ENCODE data around the gene SCFD2.
"Not testable (repeated sequence)": the region's sequence is repeated elsewhere in the genome, so short reads cannot be mapped to it uniquely, and the experiment has no call there.

SCFD2 gene

DNA sequence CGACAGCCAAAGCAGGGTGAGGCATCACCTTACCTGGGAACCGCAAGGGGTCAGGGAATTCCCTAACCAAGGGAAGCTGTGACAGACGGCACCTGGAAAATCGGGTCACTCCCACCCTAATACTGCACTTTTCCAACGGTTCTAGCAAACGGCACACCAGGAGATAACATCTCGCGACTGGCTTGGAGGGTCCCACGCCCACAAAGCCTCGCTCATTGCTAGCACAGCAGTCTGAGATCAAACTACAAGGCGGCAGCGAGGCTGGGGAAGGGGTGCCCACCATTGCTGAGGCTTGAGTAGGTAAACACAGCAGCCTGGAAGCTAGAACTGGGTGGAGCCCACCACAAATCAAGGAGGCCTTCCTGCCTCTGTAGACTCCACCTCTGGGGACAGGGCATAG is 25.7 kb downstream of the SCFD2 start:
- DNase-seq = not testable (repeated sequence)

- not testable (repeated sequence) for DNase-seq
Measured at GRCh38 chr4:53334916-53335315, 30.9 kb downstream of the SCFD2 start.

GRCh38 chr4:53326535-53326934 is 39.3 kb downstream of the SCFD2 start:
- DNase-seq = no peak

- DNase-seq = no peak
Measured at GRCh38 chr4:53322696-53323095, 43.2 kb downstream of the SCFD2 start.

DNA sequence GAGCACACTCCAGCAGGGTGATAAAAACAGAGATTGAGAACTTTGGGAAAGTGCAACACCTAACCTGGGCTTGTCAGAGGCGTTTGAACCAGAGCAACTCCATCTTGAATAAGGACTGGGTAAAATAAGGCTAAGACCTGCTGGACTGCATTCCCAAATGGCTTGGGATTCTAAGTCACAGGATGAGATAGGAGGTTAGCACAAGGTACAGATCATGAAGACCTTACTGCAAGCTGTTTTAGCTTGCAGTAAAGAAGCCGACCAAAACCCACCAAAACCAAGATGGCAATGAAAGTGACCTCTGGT is 43.9 kb downstream of the SCFD2 start:
- DNase-seq = no peak

- no peak for DNase-seq
Measured at GRCh38 chr4:53321151-53321983, 44.5 kb downstream of the SCFD2 start.

DNA sequence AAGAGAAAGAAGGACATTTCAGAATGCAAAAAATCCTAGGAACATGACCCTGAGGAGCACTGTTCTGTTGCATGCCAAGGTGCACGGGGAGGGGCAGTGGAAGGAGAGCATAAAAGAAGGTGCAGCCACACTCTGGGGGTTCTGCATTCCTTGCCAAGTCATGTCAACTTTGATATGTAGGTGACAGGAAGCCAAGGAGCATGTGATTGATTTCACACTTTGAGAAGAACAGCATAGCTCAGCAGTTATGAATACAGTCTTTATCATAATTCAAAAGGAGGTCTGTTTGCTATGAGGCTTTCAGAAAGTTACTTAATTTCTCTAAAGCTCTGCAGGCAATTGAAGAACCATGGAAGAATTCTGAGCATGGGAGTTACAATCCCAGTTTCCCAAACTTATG is 50.6 kb downstream of the SCFD2 start:
- no peak for DNase-seq

DNA sequence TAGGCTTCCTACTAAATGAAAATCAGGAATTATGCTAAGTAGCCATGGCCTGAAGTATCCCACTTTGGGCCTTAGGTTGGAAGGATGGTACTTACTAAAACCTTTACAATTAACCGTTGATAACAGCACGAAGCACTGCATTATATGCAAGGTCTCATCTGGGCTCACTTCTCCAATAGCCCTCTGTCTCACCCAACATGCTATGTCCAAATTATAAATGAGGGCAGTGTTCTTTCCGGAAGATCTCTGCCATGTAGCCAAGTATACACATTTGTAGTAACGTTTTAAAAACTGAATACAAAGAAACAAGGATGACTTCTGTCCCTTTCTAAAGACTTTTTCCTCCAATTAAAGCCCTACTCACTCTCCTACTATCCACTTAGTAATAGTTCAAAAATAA is 51.6 kb downstream of the SCFD2 start:
- DNase-seq = no peak

GRCh38 chr4:53313510-53313909 is 52.4 kb downstream of the SCFD2 start:
- no peak for DNase-seq

- DNase-seq = no peak
Measured at GRCh38 chr4:53309321-53310040, 56.4 kb downstream of the SCFD2 start.

- DNase-seq = no peak
Measured at GRCh38 chr4:53307819-53308780, 57.8 kb downstream of the SCFD2 start.

DNA sequence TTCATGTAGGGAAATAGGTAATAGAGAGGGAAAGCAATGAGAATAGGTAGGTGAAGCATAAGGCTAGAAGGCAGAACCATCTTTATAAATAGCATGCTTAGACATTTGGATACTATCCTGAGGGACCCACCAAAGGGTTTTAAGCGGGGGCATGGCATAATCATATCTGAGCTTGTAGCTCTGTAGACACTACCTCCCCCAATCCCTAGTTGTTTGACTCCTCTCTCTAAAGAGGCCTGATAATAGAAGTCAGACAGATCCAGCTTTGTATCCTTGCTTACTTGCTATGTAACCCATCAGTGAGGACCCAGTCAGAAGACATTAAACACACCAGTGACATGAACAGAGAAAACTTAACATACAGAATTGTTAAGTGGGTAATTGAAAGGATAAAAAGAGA is 58.7 kb downstream of the SCFD2 start:
- DNase-seq = no peak

DNA sequence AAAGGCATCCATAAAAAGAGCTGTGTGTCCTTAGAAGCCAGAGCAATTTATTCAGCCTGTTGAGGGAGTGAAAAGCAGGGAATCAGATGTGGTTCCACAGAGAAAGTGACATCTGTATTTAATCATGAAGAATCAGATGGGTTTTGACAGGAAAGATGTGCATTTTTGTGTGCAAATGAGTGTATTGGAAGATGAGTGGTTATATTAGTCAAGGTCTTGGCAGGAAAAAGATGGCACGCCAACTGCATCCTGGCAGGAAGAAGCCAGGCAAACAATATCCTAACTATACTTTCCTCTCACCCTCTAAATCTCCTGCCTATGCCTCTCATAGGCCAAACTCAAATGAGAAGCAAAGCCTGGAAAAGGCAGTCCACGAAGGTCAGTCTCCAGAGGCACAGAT is 59.1 kb downstream of the SCFD2 start:
- no peak for DNase-seq

DNA sequence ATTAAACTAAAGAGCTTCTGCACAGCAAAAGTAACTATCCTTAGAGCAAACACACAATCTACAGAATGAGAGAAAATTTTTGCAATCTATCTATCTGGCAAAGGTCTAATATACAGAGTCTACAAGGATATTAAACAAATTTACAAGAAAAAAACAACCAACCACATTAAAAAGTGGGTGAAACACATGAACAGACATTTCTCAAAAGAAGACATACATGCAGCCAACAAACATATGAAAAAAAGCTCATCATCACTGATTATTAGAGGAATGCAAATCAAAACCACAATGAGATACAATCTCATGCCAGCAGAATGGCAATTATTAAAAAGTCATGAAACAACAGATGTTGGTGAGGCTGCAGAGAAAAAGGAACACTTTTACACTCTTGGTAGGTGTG is 73.7 kb downstream of the SCFD2 start:
- DNase-seq = not testable (repeated sequence)

DNA sequence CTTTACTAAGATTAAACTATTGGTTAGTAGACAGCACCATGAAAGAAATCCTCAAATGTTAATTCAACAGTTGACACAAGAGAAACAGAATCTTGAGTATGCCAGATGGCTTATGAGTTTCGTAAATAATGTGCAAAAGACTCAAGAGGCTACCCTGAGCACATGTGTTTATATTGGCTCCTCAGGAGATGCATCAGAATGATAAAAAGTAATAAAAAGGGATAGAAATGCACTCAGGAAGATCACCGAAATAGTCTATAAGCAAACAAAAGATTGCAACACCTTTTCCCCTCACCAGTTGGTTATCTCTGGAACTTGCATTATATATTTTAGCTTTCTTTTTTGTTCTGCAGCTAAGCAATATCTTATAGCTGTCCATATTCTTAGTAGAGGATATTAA is 84.4 kb downstream of the SCFD2 start:
- DNase-seq = no peak

DNA sequence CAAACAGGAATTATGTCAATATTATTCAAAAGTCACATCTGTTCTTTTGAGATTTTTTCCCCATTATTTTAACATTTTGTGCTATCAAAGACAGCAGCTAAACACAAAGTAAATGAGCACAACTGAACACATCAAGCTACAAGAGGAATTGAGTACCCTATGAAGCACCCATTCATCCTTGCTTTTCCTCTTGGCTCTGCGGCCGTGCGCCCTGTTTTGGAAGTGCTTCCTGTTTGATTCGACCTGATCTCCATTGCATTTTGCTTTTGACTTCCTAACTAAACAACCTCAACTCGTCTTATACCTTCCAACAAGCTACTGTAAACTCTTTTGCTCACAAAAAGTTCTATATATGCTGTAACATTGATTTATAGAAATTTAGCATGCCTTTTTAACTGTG is 85.0 kb downstream of the SCFD2 start:
- DNase-seq = no peak

- no peak for DNase-seq
Measured at GRCh38 chr4:53274609-53275268, 91.1 kb downstream of the SCFD2 start.

GRCh38 chr4:53273726-53274125 is 92.1 kb downstream of the SCFD2 start:
- no peak for DNase-seq

- no peak for DNase-seq
Measured at GRCh38 chr4:53267026-53267425, 98.8 kb downstream of the SCFD2 start.

DNA sequence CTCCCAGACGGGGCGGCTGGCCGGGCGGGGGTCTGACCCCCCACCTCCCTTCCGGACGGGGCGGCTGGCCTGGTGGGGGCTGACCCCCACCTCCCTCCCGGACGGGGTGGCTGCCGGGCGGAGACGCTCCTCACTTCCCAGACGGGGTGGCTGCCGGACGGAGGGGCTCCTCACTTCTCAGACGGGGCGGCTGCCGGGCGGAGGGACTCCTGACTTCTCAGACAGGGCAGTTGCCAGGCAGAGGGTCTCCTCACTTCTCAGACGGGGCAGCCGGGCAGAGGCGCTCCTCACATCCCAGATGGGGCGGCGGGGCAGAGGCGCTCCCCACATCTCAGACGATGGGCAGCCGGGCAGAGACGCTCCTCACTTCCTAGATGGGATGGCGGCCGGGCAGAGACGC is 109.9 kb downstream of the SCFD2 start:
- DNase-seq = not testable (repeated sequence)

DNA sequence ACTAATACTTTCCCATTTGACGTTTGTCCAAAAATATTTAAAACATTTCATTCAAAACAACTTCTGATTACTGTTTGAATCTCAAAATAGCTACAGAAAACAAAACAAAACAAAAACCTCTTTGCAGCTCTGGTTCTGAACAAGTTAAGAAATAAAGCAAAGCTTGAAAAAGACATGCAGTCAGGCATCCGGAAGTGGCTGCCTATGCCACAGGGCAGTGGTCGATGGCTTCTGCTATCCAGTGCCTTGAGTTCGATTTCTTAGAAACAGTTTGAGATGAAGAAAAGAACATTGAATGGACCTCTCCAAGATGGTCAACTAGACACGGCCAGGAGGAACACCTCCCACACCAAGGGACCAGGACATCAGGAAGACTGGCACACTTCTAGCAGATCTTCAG is 125.3 kb downstream of the SCFD2 start:
- DNase-seq = no peak

DNA sequence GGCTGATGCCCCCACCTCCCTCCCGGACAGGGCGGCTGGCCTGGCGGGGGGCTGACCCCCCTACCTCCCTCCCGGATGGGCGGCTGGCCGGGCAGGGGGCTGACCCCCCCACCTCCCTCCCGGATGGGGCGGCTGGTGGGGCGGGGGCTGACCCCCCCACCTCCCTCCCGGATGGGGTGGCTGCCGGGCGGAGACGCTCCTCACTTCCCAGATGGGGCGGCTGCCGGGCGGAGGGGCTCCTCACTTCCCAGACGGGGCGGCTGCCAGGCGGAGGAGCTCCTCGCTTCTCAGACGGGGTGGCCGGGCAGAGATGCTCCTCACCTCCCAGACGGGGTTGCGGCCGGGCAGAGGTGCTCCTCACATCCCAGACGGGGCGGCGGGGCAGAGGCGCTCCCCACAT is 127.5 kb downstream of the SCFD2 start:
- DNase-seq = not testable (repeated sequence)

DNA sequence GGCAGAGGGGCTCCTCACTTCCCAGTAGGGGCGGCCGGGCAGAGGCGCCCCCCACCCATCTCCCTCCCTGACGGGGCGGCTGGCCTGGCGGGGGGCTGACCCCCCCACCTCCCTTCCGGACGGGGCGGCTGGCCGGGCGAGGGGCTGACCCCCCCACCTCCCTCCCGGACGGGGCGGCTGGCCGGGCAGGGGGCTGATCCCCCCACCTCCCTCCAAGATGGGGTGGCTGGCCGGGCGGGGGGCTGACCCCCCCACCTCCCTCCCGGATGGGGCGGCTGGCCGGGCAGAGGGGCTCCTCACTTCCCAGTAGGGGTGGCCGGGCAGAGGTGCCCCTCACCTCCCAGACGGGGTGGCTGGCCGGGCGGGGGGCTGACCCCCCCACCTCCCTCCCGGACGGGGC is 128.1 kb downstream of the SCFD2 start:
- DNase-seq = not testable (repeated sequence)
